H9 (cell line): Measurements from ENCODE around the gene TRIO. TPM values are rescaled to one million over a fixed set of nuclear protein-coding genes. Genes with fewer than 3 reads are reported as not detected.

Source experiments
- DNase-seq: peaks from one replicate; pipeline ENCODE4 v3.0.0-alpha.2; 2017
- H2AFZ ChIP-seq: one replicate; pipeline ENCODE4 v1.6.1; 2013; ENCODE audit warnings: mild to moderate bottlenecking, low read length, control low read depth, moderate library complexity
- H2AK5ac ChIP-seq: 2 replicates; pipeline ENCODE4 v1.6.1; 2013; ENCODE audit warnings: low read length, control low read depth, mixed read lengths; ENCODE audit not compliant: insufficient read length
- H2BK120ac ChIP-seq: one replicate; pipeline ENCODE4 v1.6.1; 2013; ENCODE audit warnings: low read depth, mild to moderate bottlenecking, low read length, control low read depth, inconsistent platforms; ENCODE audit not compliant: poor library complexity, severe bottlenecking
- H2BK12ac ChIP-seq: 2 replicates; pipeline ENCODE4 v1.6.1; 2013; ENCODE audit warnings: low read length, control low read depth, mixed read lengths, low read depth; ENCODE audit not compliant: insufficient read length
- H2BK15ac ChIP-seq: 2 replicates; pipeline ENCODE4 v1.6.1; 2013; ENCODE audit warnings: low read depth, low read length, control low read depth
- H2BK20ac ChIP-seq: one replicate; pipeline ENCODE4 v1.6.1; 2013; ENCODE audit warnings: low read depth, mild to moderate bottlenecking, low read length, control low read depth, inconsistent platforms; ENCODE audit not compliant: poor library complexity, severe bottlenecking
- H2BK5ac ChIP-seq: 2 replicates; pipeline ENCODE4 v1.6.1; 2013; ENCODE audit warnings: low read length, control low read depth, mixed read lengths; ENCODE audit not compliant: insufficient read length
- H3K14ac ChIP-seq: 2 replicates; pipeline ENCODE4 v1.6.1; 2013; ENCODE audit warnings: low read length, control low read depth; ENCODE audit not compliant: insufficient read depth
- H3K18ac ChIP-seq: 2 replicates; pipeline ENCODE4 v1.6.1; 2013; ENCODE audit warnings: low read depth, mild to moderate bottlenecking, mixed read lengths, low read length, control low read depth; ENCODE audit not compliant: insufficient read length
- H3K23ac ChIP-seq: 2 replicates; pipeline ENCODE4 v1.6.1; 2013; ENCODE audit warnings: low read length, control low read depth, mixed read lengths, low read depth; ENCODE audit not compliant: insufficient read length
- H3K23me2 ChIP-seq: 2 replicates; pipeline ENCODE4 v1.6.1; 2013; ENCODE audit warnings: low read depth, mild to moderate bottlenecking, mixed read lengths, low read length, control low read depth; ENCODE audit not compliant: insufficient read length, poor library complexity, severe bottlenecking
- H3K27ac ChIP-seq: 2 replicates; pipeline ENCODE4 v1.5.1; 2013; ENCODE audit warnings: low read length, control low read depth, mixed read lengths, low read depth; ENCODE audit not compliant: insufficient read length
- H3K27me3 ChIP-seq: 2 replicates; pipeline ENCODE4 v1.6.1; 2013; ENCODE audit warnings: low read length, control low read depth, inconsistent platforms; ENCODE audit not compliant: insufficient read depth
- H3K4ac ChIP-seq: 2 replicates; pipeline ENCODE4 v1.6.1; 2013; ENCODE audit warnings: low read depth, mild to moderate bottlenecking, control low read depth, inconsistent platforms, low read length, moderate library complexity
- H3K4me1 ChIP-seq: 2 replicates; pipeline ENCODE4 v1.6.1; 2013; ENCODE audit warnings: low read length, control low read depth, inconsistent platforms; ENCODE audit not compliant: insufficient read depth
- H3K4me2 ChIP-seq: 2 replicates; pipeline ENCODE4 v1.6.1; 2013; ENCODE audit warnings: low read length, control low read depth, mixed read lengths; ENCODE audit not compliant: insufficient read length, insufficient read depth
- H3K56ac ChIP-seq: 2 replicates; pipeline ENCODE4 v1.6.1; 2013; ENCODE audit warnings: low read depth, mild to moderate bottlenecking, mixed read lengths, low read length, control low read depth; ENCODE audit not compliant: insufficient read length
- H3K79me1 ChIP-seq: 2 replicates; pipeline ENCODE4 v1.6.1; 2013; ENCODE audit warnings: low read depth, mild to moderate bottlenecking, moderate library complexity, low read length, control low read depth, inconsistent platforms; ENCODE audit not compliant: insufficient read depth, poor library complexity, severe bottlenecking
- H3K79me2 ChIP-seq: 2 replicates; pipeline ENCODE4 v1.6.1; 2013; ENCODE audit warnings: low read length, control low read depth, inconsistent platforms; ENCODE audit not compliant: insufficient read depth
- H3K9ac ChIP-seq: 2 replicates; pipeline ENCODE4 v1.6.1; 2013; ENCODE audit warnings: low read length, control low read depth, mixed read lengths; ENCODE audit not compliant: insufficient read length; ENCODE audit errors: extremely low read depth
- H3K9me3 ChIP-seq: one replicate; pipeline ENCODE4 v1.6.1; 2013; ENCODE audit warnings: low read depth, low read length, inconsistent platforms; ENCODE audit not compliant: control insufficient read depth
- H3T11ph ChIP-seq: one replicate; pipeline ENCODE4 v1.6.1; 2013; ENCODE audit warnings: mild to moderate bottlenecking, low read length, control low read depth, inconsistent platforms
- H4K20me1 ChIP-seq: one replicate; pipeline ENCODE4 v1.6.1; 2013; ENCODE audit not compliant: control insufficient read depth, insufficient read length, insufficient read depth
- H4K5ac ChIP-seq: 2 replicates; pipeline ENCODE4 v1.6.1; 2013; ENCODE audit warnings: low read depth, mild to moderate bottlenecking, mixed read lengths, low read length, control low read depth; ENCODE audit not compliant: insufficient read length
- H4K8ac ChIP-seq: replicated peaks from 2 replicates; pipeline ENCODE4 v1.6.1; 2013; ENCODE audit warnings: low read length, control low read depth, mixed read lengths, low read depth; ENCODE audit not compliant: insufficient read length
- H4K91ac ChIP-seq: 2 replicates; pipeline ENCODE4 v1.6.1; 2013; ENCODE audit warnings: low read depth, mild to moderate bottlenecking, moderate library complexity, mixed read lengths, low read length, control low read depth; ENCODE audit not compliant: insufficient read length
- H3K27ac Mint-ChIP-seq, 3 experiments: 2 replicates in 2 of 3; 3 replicates in 1 of 3; pipeline ENCODE4 v1.8.0; 2020 to 2021; ENCODE audit warnings: mixed read lengths in 3 of 3, mild to moderate bottlenecking in 1 of 3, moderate library complexity in 1 of 3
- H3K27me3 Mint-ChIP-seq: 2 replicates; pipeline ENCODE4 v1.8.0; 2021; ENCODE audit warnings: low read depth, mild to moderate bottlenecking, moderate library complexity, mixed read lengths
- H3K36me3 Mint-ChIP-seq, 3 experiments: 2 replicates in 2 of 3; 3 replicates in 1 of 3; pipeline ENCODE4 v1.8.0; 2020 to 2021; ENCODE audit warnings: low read depth in 3 of 3, mixed read lengths in 3 of 3; ENCODE audit not compliant: insufficient read depth in 1 of 3
- H3K4me1 Mint-ChIP-seq, 2 experiments: 2 replicates each; pipeline ENCODE4 v1.8.0; 2020; ENCODE audit warnings: mixed read lengths in 2 of 2
- H3K4me3 Mint-ChIP-seq, 2 experiments: 2 replicates in 1 of 2; 3 replicates in 1 of 2; pipeline ENCODE4 v1.8.0; 2020 to 2021; ENCODE audit warnings: mild to moderate bottlenecking in 2 of 2, mixed read lengths in 2 of 2, moderate library complexity in 1 of 2
- H3K9me3 Mint-ChIP-seq, 2 experiments: 2 replicates in 1 of 2; 3 replicates in 1 of 2; pipeline ENCODE4 v1.8.0; 2020; ENCODE audit warnings: mild to moderate bottlenecking in 2 of 2, mixed read lengths in 2 of 2, moderate library complexity in 1 of 2
- WGBS: extraction: QIAGEN DNeasy Blood & Tissue Kit; methylation state at CpG from one replicate; pipeline ENCODE4 v1.1.7; 2013; ENCODE audit warnings: missing lambda C conversion rate, low lambda C conversion rate, mixed read lengths; ENCODE audit not compliant: insufficient read length; ENCODE audit errors: extremely low coverage; 5-methylcytosine and 5-hydroxymethylcytosine counted together
- total RNA-seq: library from RNA; stranded (reverse); gene quantifications from 2 replicates; pipeline ENCODE4 v1.2.1, GENCODE V29; 2021
- TF ChIP-seq, protein P1 (sequence below): fragments of 200-600 bp; sonication (generic); conservative IDR thresholded peaks from 3 replicates; pipeline ENCODE4 v1.8.0; 2021; ENCODE audit warnings: antibody characterized with exemption, mild to moderate bottlenecking

Gene TRIO
- total RNA-seq, 1 experiment from 2014 or later, result 87.8 TPM

DNA sequence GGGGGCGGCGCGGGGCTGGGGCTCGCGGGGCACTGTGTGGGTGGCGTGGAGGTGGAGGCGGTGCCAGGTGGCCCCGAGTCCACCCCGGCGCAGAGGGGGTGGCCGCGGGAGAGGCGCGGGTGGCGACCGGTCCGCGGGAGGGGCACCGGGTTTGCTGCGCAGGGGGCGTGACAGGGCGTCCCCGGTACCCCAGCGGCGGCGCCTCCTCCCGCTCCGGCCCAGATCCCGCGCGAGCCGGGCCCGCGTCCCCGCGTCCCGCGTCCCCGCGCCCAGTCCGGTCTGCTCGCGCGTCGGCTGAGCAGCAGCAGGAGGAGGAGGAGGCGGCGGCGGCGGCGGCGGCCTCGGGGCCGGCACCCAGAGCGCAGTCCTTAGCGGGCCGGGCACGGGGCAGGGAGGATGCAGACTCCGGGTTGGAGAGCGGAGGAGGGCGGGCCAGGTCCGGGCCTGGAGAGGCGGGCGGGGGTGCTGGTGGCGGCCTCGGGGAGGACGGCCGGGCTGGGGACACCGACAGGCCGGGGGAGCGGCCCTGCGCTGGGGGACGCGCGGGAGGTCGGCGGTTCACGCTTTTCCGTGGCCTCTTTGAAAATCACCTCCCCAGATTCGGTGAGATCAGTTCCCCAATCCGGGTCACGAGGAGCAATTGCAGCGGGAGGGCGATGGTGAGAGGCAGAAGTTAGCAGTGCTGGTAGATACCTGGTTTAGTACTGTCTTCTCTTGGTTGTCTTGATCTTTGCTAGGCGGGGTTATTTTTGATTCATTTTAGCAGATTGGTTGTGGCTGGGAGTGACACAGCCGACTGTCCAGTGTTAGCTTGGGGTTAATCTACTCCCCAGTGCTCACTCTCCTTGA, 1.7 kb downstream of the TRIO start:
- no peak overlapping the region for H2BK12ac ChIP-seq
- H3K4ac ChIP-seq, result no peak overlapping the region; the same call in 1 of the 2 replicates
- H3K18ac ChIP-seq, result peak overlapping the region; percentile 57
- H3K4me2 ChIP-seq, result peak overlapping the region; percentile 94
- no peak overlapping the region for H3K56ac ChIP-seq
- no peaks in the 10 kb centered on the region for H4K20me1 ChIP-seq
- no peak overlapping the region for H2BK20ac ChIP-seq
- H3K36me3 Mint-ChIP-seq, result peaks cover 0 to 3% (median 0%) of the 10 kb centered on the region in 3 experiments; a peak in 2 of 7 replicates
- H3K4me1 ChIP-seq, result peaks cover 16% of the 10 kb centered on the region
- H3K4me1 Mint-ChIP-seq, result peaks cover 55 to 56% of the 10 kb centered on the region in 2 experiments
- WGBS, result no CpG with 5 or more reads among the region's 85 CpGs
- no peak overlapping the region for H2AFZ ChIP-seq
- peaks cover 0 to 2% of the 10 kb centered on the region in 2 experiments; a peak in 2 of 5 replicates for H3K9me3 Mint-ChIP-seq
- H3K27me3 ChIP-seq, result no peaks in the 10 kb centered on the region
- no peak overlapping the region for H2BK15ac ChIP-seq
- no peak overlapping the region for H2AK5ac ChIP-seq
- peak overlapping the region; percentile 85 to 96 for H3K4me3 Mint-ChIP-seq
- no peak overlapping the region for H3K23ac ChIP-seq
- peaks cover 10% of the 10 kb centered on the region for H3K79me1 ChIP-seq
- no peak overlapping the region for H2BK5ac ChIP-seq
- peak overlapping the region; percentile 79 for H3K9ac ChIP-seq
- DNase-seq, result peak; percentile 51
- H3T11ph ChIP-seq, result no peak overlapping the region
- H4K5ac ChIP-seq, result no peak overlapping the region
- peak overlapping the region in 2 of 3 experiments; percentile 14 to 83; a peak in 3 of 7 replicates for H3K27ac Mint-ChIP-seq
- TF ChIP-seq, protein P1, sequence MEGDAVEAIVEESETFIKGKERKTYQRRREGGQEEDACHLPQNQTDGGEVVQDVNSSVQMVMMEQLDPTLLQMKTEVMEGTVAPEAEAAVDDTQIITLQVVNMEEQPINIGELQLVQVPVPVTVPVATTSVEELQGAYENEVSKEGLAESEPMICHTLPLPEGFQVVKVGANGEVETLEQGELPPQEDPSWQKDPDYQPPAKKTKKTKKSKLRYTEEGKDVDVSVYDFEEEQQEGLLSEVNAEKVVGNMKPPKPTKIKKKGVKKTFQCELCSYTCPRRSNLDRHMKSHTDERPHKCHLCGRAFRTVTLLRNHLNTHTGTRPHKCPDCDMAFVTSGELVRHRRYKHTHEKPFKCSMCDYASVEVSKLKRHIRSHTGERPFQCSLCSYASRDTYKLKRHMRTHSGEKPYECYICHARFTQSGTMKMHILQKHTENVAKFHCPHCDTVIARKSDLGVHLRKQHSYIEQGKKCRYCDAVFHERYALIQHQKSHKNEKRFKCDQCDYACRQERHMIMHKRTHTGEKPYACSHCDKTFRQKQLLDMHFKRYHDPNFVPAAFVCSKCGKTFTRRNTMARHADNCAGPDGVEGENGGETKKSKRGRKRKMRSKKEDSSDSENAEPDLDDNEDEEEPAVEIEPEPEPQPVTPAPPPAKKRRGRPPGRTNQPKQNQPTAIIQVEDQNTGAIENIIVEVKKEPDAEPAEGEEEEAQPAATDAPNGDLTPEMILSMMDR, result no peak
- H2BK120ac ChIP-seq, result no peak overlapping the region
- peak overlapping the region; percentile 90 for H3K14ac ChIP-seq
- H3K27me3 Mint-ChIP-seq, result peaks cover 16% of the 10 kb centered on the region
- no peak overlapping the region for H3K27ac ChIP-seq
- peaks cover 19% of the 10 kb centered on the region for H3K23me2 ChIP-seq
- no peak overlapping the region for H4K91ac ChIP-seq
- H3K79me2 ChIP-seq, result peaks cover 43% of the 10 kb centered on the region
- no peaks in the 10 kb centered on the region for H3K9me3 ChIP-seq
- no peak overlapping the region for H4K8ac ChIP-seq
